ENCODE results near the gene MLLT6.
A peak's percentile ranks its signal among the peaks of the same experiment; 100 is the strongest.

The MLLT6 gene

DNA sequence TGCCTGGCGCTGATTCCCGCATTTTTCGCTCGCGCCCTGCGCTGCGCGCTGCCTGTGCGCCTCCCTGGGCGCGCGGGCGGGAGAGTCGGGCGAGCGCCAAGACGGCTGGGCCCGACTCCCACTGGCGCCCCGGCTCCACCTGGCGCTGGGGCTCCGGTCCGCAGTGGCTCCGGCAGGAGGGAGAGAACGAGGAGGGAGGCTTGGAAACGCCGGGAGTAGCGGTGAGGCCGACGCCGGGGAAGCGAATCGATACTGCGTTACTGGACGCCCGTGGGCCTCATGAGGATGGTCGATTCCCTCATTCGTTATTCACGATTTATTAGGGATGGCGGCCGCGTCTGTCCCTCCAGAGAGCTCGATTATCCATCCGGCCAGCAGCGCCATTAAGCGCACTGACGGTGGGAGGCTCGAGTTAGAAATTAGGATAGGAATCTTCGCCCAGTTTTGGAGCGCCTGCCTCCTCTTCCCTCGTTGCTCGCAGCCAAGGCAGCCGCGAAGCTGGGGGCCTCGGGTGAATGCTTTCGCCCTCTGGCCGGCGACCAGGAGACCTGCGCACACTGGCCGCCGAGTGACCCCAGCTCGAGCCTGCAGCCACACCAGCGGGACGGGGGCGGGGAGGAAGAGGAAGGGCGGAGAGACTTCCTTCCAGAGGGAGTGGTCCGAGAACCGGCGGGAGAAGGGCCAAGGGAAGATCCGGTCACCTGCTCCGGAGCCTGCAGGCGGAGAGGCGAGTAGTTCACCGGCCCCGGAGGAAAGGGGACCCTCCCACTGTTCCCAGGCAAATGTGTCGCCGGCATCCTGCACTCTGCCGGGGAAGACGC, 44.4 kb downstream of the MLLT6 start:
- Histone ChIP-seq H3K27ac (ENCODE audit: low read length) (peak overlapping the region; percentile 51), H3K36me3 (ENCODE audit: control insufficient read depth in 1 of 2, insufficient read depth in 2 of 2, low read length in 2 of 2) (peaks cover under 1 to 2% of the 10 kb centered on the region in 2 donors), H3K9me3 (ENCODE audit: control insufficient read depth in 1 of 2, low read length in 2 of 2) (no peaks in the 10 kb centered on the region), H3K27me3 (ENCODE audit: low read depth, low read length) (peaks cover 10% of the 10 kb centered on the region), H3K4me3 (ENCODE audit: low read depth in 1 of 2, low read length in 2 of 2) (peak overlapping the region; percentile 55 to 79), H3K4me1 (ENCODE audit: control insufficient read depth in 1 of 2, insufficient read depth in 2 of 2, low read length in 2 of 2) (peaks cover 14 to 73% of the 10 kb centered on the region in 2 donors)

DNA sequence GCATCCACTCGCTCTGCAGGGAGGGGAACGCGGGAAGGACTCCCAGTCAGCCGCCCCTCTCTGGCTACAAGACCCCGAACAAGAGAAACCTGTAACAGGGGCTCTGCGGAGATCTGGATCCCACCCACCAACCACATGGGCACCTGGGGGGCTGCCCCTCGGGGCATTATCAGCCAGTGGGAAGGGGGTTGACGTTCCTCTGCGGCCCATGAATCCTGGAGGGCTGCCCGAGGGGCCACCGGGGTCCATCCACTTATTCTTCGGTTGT, 44.9 kb downstream of the MLLT6 start:
- H3K4me3 ChIP-seq (ENCODE audit: low read depth in 1 of 2, low read length in 2 of 2), result peak overlapping the region; percentile 55 to 79
- peak overlapping the region; percentile 43 for H3K27ac ChIP-seq (ENCODE audit: low read length)
- peaks cover 14 to 76% of the 10 kb centered on the region in 2 donors for H3K4me1 ChIP-seq (ENCODE audit: control insufficient read depth in 1 of 2, insufficient read depth in 2 of 2, low read length in 2 of 2)
- peaks cover 10% of the 10 kb centered on the region for H3K27me3 ChIP-seq (ENCODE audit: low read depth, low read length)
- H3K36me3 ChIP-seq (ENCODE audit: control insufficient read depth in 1 of 2, insufficient read depth in 2 of 2, low read length in 2 of 2), result peaks cover 3 to 8% of the 10 kb centered on the region in 2 donors
- no peaks in the 10 kb centered on the region for H3K9me3 ChIP-seq (ENCODE audit: control insufficient read depth in 1 of 2, low read length in 2 of 2)

DNA sequence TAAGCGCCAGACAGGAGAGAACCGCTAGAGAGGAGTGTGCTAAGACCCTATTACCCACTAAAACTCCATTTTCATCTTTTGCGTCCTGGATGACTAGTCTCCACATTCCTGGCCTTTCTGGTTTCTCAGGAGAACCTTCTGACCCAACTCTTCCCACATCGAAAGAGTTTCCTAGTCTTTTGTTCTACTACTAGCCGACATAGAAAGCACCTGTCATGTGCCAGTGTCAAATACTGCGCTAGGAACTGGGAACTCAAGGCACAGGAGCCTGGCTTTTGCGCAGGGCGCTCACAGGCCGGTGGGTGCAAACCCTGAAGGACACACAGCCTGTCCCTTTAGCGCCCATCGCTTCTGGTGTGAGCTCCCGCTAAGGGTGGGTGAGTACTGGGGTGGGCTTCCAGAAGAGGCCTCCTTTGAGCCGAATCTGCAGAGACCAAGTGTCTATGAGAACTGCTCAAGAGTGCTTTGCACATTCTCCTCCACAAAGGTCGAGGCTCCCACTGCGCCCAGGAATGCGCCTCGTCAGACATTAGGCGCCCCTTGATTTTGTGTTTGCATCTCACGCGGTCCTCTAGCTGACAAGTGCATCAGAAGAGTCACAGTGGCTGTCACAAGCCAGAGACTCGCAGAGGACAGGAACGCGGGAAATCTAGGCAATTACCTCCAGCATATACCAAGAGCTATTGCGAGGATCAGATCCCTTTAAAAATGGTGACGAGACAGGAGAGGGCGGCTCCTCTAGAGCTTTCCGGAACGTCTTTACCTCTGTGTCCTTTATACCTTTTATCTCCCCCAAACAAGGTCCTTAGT, 45.4 kb downstream of the MLLT6 start:
- peaks cover 10% of the 10 kb centered on the region for H3K27me3 ChIP-seq (ENCODE audit: low read depth, low read length)
- H3K4me3 ChIP-seq (ENCODE audit: low read depth in 1 of 2, low read length in 2 of 2), result peak overlapping the region; percentile 95
- H3K4me1 ChIP-seq (ENCODE audit: control insufficient read depth in 1 of 2, insufficient read depth in 2 of 2, low read length in 2 of 2), result peaks cover 14 to 74% of the 10 kb centered on the region in 2 donors
- H3K27ac ChIP-seq (ENCODE audit: low read length), result peak overlapping the region; percentile 43
- peaks cover 3 to 8% of the 10 kb centered on the region in 2 donors for H3K36me3 ChIP-seq (ENCODE audit: control insufficient read depth in 1 of 2, insufficient read depth in 2 of 2, low read length in 2 of 2)
- no peaks in the 10 kb centered on the region for H3K9me3 ChIP-seq (ENCODE audit: control insufficient read depth in 1 of 2, low read length in 2 of 2)

DNA sequence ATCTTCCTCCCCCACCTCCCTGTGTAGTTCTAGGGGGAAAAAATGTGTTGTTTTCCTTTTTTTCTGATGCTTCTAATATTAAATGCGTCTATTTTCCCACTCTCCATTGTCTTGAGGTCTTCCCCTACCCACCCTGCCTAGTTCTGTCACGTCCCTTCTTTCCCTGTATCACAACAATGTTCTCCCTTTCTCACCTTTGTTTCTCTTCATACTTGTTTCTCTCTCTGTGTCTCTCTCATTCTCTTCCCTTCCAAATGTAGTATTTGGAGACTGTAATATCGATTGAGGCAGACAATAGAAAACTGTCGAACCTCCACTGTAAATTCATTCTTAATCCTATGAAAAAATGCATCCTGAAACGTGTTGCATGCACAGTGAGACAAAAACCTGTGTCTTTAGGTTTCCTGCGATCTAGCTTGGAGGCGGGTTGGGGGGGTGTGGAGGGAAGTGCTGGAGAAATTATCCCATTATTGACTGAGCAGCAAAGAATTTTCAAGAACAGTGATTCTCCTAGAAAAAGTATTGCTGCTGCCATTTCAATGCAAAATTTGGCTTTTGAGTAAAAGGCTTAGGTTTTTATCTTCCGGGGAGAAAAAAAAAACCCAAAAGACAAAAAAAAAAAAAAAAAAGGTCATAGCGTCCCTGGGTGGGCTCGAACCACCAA, 46.2 kb downstream of the MLLT6 start:
- Histone ChIP-seq H3K27ac (ENCODE audit: low read length) (peak overlapping the region; percentile 28), H3K4me3 (ENCODE audit: low read depth in 1 of 2, low read length in 2 of 2) (peak overlapping the region; percentile 95), H3K4me1 (ENCODE audit: control insufficient read depth in 1 of 2, insufficient read depth in 2 of 2, low read length in 2 of 2) (peaks cover 8 to 67% of the 10 kb centered on the region in 2 donors), H3K9me3 (ENCODE audit: control insufficient read depth in 1 of 2, low read length in 2 of 2) (no peaks in the 10 kb centered on the region), H3K27me3 (ENCODE audit: low read depth, low read length) (peaks cover 10% of the 10 kb centered on the region), H3K36me3 (ENCODE audit: control insufficient read depth in 1 of 2, insufficient read depth in 2 of 2, low read length in 2 of 2) (peaks cover 9 to 15% of the 10 kb centered on the region in 2 donors)

DNA sequence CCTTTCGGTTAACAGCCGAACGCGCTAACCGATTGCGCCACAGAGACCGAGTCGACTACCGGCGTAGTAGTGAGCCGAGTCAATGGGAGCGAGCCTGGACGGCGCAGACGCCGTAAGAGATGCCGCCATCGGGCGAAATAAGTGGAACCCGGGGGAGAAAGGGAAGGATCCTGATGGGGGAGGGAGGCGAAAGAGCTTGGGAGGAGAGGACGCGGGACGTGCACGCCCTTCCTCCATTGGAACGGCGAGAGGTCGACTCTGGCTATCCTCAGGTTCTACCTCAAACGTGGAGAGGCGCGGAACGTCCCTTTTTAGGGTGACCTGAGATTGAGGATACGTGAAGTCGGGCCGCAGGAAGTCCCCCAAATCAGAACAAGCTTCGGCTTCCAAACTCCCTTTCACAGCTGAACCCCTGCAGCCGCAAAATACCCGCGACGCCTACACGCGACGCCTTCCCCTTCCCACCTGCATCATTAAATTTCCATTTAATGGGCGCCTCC, 46.8 kb downstream of the MLLT6 start:
- Histone ChIP-seq H3K4me1 (ENCODE audit: control insufficient read depth in 1 of 2, insufficient read depth in 2 of 2, low read length in 2 of 2) (peaks cover 8 to 61% of the 10 kb centered on the region in 2 donors), H3K4me3 (ENCODE audit: low read depth in 1 of 2, low read length in 2 of 2) (peak overlapping the region; percentile 95), H3K9me3 (ENCODE audit: control insufficient read depth in 1 of 2, low read length in 2 of 2) (no peaks in the 10 kb centered on the region), H3K36me3 (ENCODE audit: control insufficient read depth in 1 of 2, insufficient read depth in 2 of 2, low read length in 2 of 2) (peaks cover 10 to 17% of the 10 kb centered on the region in 2 donors), H3K27ac (ENCODE audit: low read length) (peak overlapping the region; percentile 98), H3K27me3 (ENCODE audit: low read depth, low read length) (peaks cover 10% of the 10 kb centered on the region)

DNA sequence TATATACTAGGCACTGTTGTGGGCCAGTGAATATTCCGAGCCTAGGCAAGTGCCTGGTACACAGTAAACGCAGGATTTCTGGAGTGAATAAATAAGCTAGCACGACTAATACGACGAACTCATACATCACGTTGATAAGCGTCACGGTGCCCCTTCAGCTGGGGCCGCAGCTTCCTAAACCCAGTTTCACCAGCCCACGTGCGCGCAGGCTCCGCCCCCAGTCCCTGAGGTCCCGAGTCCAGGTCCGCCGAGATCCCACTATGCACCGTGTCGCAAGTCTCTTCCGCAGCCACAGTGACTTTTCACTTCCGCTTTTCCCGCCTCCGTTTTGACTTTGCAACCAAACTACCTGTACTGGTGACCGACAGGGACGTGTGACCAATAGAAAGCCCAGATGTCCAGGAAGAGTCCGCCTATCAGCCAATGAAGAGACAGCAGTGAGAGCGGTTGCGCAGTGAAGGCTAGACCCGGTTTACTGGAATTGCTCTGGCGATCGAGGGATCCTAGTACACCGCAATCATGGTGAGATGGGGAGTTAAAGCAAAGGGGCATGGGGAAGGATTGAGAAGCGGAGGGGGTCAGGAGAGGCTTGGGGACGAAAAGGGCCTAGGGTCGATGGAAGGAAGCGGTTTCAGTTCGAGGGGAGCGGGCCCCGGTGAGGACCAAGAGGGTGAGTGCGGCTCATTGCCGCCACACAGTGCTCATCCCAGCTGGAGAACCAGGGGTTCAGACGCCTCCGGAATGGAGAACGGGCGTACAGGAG, 47.4 kb downstream of the MLLT6 start, which contains the start of gene PSMB3:
PSMB3 (plus strand) TSS at position 434 of the 763 bp plus-strand sequence; CDS start at position 520, 86 bp downstream.
- Histone ChIP-seq H3K4me3 (ENCODE audit: low read depth in 1 of 2, low read length in 2 of 2) (peak within 1 kb of the TSS; percentile 95), H3K9me3 (ENCODE audit: control insufficient read depth in 1 of 2, low read length in 2 of 2) (no peaks in the 10 kb centered on the region), H3K36me3 (ENCODE audit: control insufficient read depth in 1 of 2, insufficient read depth in 2 of 2, low read length in 2 of 2) (peaks cover 10 to 17% of the 10 kb centered on the region in 2 donors), H3K4me1 (ENCODE audit: control insufficient read depth in 1 of 2, insufficient read depth in 2 of 2, low read length in 2 of 2) (peaks cover 8 to 55% of the 10 kb centered on the region in 2 donors), H3K27me3 (ENCODE audit: low read depth, low read length) (peaks cover 10% of the 10 kb centered on the region), H3K27ac (ENCODE audit: low read length) (peak within 1 kb of the TSS; percentile 98)

DNA sequence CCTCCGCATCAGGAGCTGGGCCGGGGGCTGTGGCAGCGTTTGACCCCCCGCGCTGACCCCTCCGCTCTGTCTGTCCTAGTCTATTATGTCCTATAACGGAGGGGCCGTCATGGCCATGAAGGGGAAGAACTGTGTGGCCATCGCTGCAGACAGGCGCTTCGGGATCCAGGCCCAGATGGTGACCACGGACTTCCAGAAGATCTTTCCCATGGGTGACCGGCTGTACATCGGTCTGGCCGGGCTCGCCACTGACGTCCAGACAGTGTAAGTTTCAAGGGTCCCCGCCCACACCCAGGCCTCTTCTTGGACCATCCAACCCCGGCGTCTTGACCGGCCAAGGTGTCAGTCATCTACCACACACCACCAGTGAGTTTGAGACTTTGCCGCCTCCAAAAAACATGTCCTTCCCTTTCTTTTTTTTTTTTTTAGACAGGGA, 48.0 kb downstream of the MLLT6 start:
- no peaks in the 10 kb centered on the region for H3K9me3 ChIP-seq (ENCODE audit: control insufficient read depth in 1 of 2, low read length in 2 of 2)
- peaks cover 10% of the 10 kb centered on the region for H3K27me3 ChIP-seq (ENCODE audit: low read depth, low read length)
- peak overlapping the region; percentile 95 for H3K4me3 ChIP-seq (ENCODE audit: low read depth in 1 of 2, low read length in 2 of 2)
- H3K36me3 ChIP-seq (ENCODE audit: control insufficient read depth in 1 of 2, insufficient read depth in 2 of 2, low read length in 2 of 2), result peaks cover 10 to 17% of the 10 kb centered on the region in 2 donors
- H3K27ac ChIP-seq (ENCODE audit: low read length), result peak overlapping the region; percentile 98
- peaks cover 8 to 55% of the 10 kb centered on the region in 2 donors for H3K4me1 ChIP-seq (ENCODE audit: control insufficient read depth in 1 of 2, insufficient read depth in 2 of 2, low read length in 2 of 2)

DNA sequence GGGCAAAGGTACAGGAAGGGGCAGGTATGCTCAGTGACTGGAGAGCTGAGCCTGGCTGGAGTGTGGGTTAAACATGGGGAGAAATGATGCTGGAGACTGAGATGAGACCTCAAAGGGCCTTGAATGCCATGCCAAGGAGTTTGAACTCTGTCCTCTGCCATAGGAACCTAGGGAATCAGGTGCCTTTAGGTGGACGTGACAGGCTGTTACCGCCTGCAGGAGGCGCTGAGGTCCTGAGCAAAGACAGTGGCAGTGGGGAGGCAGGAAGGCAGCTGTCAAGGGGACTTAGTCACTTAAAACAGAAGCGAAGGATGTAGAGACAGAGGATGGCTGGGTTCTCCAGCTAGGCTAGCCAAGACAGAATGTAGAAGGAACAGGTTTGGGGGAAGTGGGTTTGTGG, 56.5 kb downstream of the MLLT6 start:
- peaks cover 48 to 73% of the 10 kb centered on the region in 2 donors for H3K36me3 ChIP-seq (ENCODE audit: control insufficient read depth in 1 of 2, insufficient read depth in 2 of 2, low read length in 2 of 2)
- no peaks in the 10 kb centered on the region for H3K27me3 ChIP-seq (ENCODE audit: low read depth, low read length)
- no peaks in the 10 kb centered on the region for H3K4me1 ChIP-seq (ENCODE audit: control insufficient read depth in 1 of 2, insufficient read depth in 2 of 2, low read length in 2 of 2)
- no peak overlapping the region for H3K4me3 ChIP-seq (ENCODE audit: low read depth in 1 of 2, low read length in 2 of 2)
- no peak overlapping the region for H3K27ac ChIP-seq (ENCODE audit: low read length)
- no peaks in the 10 kb centered on the region for H3K9me3 ChIP-seq (ENCODE audit: control insufficient read depth in 1 of 2, low read length in 2 of 2)

DNA sequence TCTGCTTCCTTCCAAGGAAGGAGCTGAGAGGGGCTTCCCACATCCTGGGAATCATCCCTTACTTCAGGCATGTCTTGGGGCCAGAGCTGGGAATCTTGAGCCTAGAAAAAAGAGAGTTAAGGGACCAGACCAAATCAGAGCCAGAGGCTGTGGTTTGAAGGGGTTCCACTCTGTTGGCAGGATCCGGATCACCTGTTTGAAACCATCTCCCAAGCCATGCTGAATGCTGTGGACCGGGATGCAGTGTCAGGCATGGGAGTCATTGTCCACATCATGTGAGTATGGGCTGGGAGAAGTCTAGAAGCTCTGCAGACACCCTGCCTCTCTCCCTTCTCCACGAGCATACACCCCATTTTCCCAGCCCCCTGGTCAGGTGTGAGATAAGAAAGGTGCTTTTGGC, 57.2 kb downstream of the MLLT6 start:
- no peak overlapping the region for H3K4me3 ChIP-seq (ENCODE audit: low read depth in 1 of 2, low read length in 2 of 2)
- no peaks in the 10 kb centered on the region for H3K27me3 ChIP-seq (ENCODE audit: low read depth, low read length)
- H3K27ac ChIP-seq (ENCODE audit: low read length), result no peak overlapping the region
- no peaks in the 10 kb centered on the region for H3K4me1 ChIP-seq (ENCODE audit: control insufficient read depth in 1 of 2, insufficient read depth in 2 of 2, low read length in 2 of 2)
- peaks cover 53 to 79% of the 10 kb centered on the region in 2 donors for H3K36me3 ChIP-seq (ENCODE audit: control insufficient read depth in 1 of 2, insufficient read depth in 2 of 2, low read length in 2 of 2)
- no peaks in the 10 kb centered on the region for H3K9me3 ChIP-seq (ENCODE audit: control insufficient read depth in 1 of 2, low read length in 2 of 2)

DNA sequence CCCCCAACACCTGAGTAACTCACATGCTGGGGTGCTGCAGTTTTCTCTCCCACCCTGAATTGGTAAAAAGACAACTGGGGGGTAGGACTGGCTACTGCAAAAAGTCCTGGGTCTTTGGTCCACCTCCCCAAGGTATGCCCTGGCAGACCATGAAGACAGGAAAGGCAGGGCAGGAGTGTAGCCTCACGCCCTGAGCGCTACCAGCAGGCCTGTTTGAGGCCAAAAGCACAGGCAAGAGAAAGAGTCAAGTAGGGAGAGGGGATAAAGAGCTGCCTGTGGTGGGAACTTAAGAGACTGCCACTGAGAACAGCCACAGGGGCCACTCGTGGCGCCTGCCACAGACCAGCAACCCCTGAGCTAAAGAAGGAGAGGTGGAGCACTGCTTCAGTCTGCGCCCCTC, 61.3 kb downstream of the MLLT6 start:
- Histone ChIP-seq H3K9me3 (ENCODE audit: control insufficient read depth in 1 of 2, low read length in 2 of 2) (no peaks in the 10 kb centered on the region), H3K36me3 (ENCODE audit: control insufficient read depth in 1 of 2, insufficient read depth in 2 of 2, low read length in 2 of 2) (peaks cover 65 to 94% of the 10 kb centered on the region in 2 donors), H3K4me1 (ENCODE audit: control insufficient read depth in 1 of 2, insufficient read depth in 2 of 2, low read length in 2 of 2) (no peaks in the 10 kb centered on the region), H3K4me3 (ENCODE audit: low read depth in 1 of 2, low read length in 2 of 2) (no peak overlapping the region), H3K27me3 (ENCODE audit: low read depth, low read length) (no peaks in the 10 kb centered on the region), H3K27ac (ENCODE audit: low read length) (no peak overlapping the region)
